ENCODE data around the gene BTNL2. TPM values are rescaled to one million over a fixed set of nuclear protein-coding genes. Genes with fewer than 3 reads are reported as not detected.

BTNL2 gene
- total and polyA plus RNA-seq, 2 donors (not counting 3 experiments of a cell fraction or from before 2014, with no cell fraction given): not detected

DNA sequence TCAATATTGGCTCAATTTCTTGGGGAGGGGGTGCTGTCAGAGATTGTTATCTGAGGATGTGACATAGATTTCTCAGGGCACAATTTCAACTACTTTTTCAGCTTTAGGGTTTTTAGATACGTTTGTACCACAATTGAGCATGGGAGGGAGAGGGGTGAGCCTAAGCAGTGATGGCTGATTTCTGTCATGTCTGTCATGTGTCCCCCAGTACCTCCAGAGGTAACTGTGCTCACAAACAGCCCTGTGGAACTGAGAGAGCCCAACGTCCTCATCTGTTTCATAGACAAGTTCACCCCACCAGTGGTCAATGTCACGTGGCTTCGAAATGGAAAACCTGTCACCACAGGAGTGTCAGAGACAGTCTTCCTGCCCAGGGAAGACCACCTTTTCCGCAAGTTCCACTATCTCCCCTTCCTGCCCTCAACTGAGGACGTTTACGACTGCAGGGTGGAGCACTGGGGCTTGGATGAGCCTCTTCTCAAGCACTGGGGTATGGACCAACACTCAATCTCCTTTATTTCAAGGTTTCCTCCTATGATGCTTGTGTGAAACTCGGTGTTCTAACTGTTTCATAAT, 36.1 kb upstream of the BTNL2 start:
- H4K20me1 ChIP-seq (replicated peaks; ENCODE audit: control insufficient read depth, extremely low read depth, insufficient read depth, low read length): no peaks in the 10 kb centered on the region

DNA sequence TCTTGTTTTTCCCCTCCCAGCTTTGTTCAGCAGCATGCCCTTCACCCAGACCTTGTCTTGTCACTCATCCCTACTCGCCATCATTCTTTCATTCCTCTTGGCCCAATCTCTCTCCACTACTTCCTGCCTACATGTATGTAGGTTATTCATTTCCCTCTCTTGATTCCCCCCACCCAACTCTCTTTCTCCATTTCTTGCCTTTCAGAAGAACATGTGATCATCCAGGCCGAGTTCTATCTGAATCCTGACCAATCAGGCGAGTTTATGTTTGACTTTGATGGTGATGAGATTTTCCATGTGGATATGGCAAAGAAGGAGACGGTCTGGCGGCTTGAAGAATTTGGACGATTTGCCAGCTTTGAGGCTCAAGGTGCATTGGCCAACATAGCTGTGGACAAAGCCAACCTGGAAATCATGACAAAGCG, 35.3 kb upstream of the BTNL2 start:
- intact Hi-C loops (cut with micrococcal nuclease): no loop called here
- no peak overlapping the region for H3K9ac ChIP-seq (replicated peaks; ENCODE audit: extremely low read depth, insufficient read depth, low read length)
- BruUV-seq (replicated peaks): no TSS peak
- H2AFZ ChIP-seq (ENCODE audit: low read depth, low read length): no peak overlapping the region
- no peak overlapping the region for H3K4me3 ChIP-seq (replicated peaks in 1 of 3; ENCODE audit: insufficient read depth in 1 of 3, low read depth in 1 of 3, low read length in 3 of 3)
- FAIRE-seq (no peak), DNase-seq (ENCODE audit: low read depth, low spot score) (no peak)
- CTCF ChIA-PET: no interaction called here
- dilution Hi-C loops (cut with MboI; ENCODE audit: extremely low pct_ligation_motif_present, low sequenced_read_pairs): no loop called here
- no peaks in the 10 kb centered on the region for H3K4me1 ChIP-seq (ENCODE audit: control insufficient read depth, extremely low read depth, insufficient read depth, low read length)
- POLR2A ChIA-PET: no interaction called here
- no peaks in the 10 kb centered on the region for H4K20me1 ChIP-seq (replicated peaks; ENCODE audit: control insufficient read depth, extremely low read depth, insufficient read depth, low read length)
- H3K9me1 ChIP-seq (replicated peaks; ENCODE audit: control insufficient read depth, extremely low read depth, insufficient read depth, low read length): no peaks in the 10 kb centered on the region
- H3K36me3 ChIP-seq (ENCODE audit: control insufficient read depth in 2 of 2, extremely low read depth in 1 of 2, insufficient read depth in 2 of 2, low read length in 2 of 2): no peaks in the 10 kb centered on the region
- peaks cover 6 to 16% of the 10 kb centered on the region in 2 experiments for H3K27me3 ChIP-seq (ENCODE audit: control insufficient read depth in 2 of 2, insufficient read depth in 2 of 2, low read length in 2 of 2)
- no peaks in the 10 kb centered on the region for H3K79me2 ChIP-seq (ENCODE audit: control insufficient read depth, insufficient read depth, low read length)
- H3K4me2 ChIP-seq (ENCODE audit: insufficient read depth, low read length): no peak overlapping the region
- no peak overlapping the region for H3K27ac ChIP-seq (ENCODE audit: insufficient read depth, low read depth, low read length)
- TF ChIP-seq FOS (IDR thresholded peaks at IDR 0.05; ENCODE audit: borderline replicate concordance, insufficient read depth, low read length) (no peak), GATA2 (IDR thresholded peaks at IDR 0.05; ENCODE audit: insufficient read depth, insufficient read length, low read depth, low read length) (no peak), EZH2 (IDR thresholded peaks at IDR 0.05; ENCODE audit: borderline replicate concordance, low read depth, low read length, severe bottlenecking) (no peak), POLR2AphosphoS5 (IDR thresholded peaks at IDR 0.05; ENCODE audit: insufficient read depth, low read depth, low read length) (no peak), MYC (IDR thresholded peaks at IDR 0.05; ENCODE audit: low read depth, low read length) (no peak), POLR2A (IDR thresholded peaks at IDR 0.05; ENCODE audit: low read depth, low read length) (no peak), JUN (IDR thresholded peaks at IDR 0.05; ENCODE audit: borderline replicate concordance, insufficient read depth, insufficient read length, low read depth) (no peak)
- TF ChIP-seq, protein P1, sequence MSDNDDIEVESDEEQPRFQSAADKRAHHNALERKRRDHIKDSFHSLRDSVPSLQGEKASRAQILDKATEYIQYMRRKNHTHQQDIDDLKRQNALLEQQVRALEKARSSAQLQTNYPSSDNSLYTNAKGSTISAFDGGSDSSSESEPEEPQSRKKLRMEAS (IDR thresholded peaks at IDR 0.05; ENCODE audit: insufficient read depth, insufficient read length): no peak
- TF ChIP-seq, protein P2, sequence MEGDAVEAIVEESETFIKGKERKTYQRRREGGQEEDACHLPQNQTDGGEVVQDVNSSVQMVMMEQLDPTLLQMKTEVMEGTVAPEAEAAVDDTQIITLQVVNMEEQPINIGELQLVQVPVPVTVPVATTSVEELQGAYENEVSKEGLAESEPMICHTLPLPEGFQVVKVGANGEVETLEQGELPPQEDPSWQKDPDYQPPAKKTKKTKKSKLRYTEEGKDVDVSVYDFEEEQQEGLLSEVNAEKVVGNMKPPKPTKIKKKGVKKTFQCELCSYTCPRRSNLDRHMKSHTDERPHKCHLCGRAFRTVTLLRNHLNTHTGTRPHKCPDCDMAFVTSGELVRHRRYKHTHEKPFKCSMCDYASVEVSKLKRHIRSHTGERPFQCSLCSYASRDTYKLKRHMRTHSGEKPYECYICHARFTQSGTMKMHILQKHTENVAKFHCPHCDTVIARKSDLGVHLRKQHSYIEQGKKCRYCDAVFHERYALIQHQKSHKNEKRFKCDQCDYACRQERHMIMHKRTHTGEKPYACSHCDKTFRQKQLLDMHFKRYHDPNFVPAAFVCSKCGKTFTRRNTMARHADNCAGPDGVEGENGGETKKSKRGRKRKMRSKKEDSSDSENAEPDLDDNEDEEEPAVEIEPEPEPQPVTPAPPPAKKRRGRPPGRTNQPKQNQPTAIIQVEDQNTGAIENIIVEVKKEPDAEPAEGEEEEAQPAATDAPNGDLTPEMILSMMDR (IDR thresholded peaks at IDR 0.05; ENCODE audit: extremely low read depth in 1 of 2, insufficient read depth in 1 of 2, low read depth in 1 of 2, low read length in 2 of 2): no peak
- no peaks in the 10 kb centered on the region for H3K9me3 ChIP-seq (replicated peaks; ENCODE audit: control insufficient read depth, insufficient read depth, low read length)

More for the DNA sequence above, 36.1 kb upstream of the BTNL2 start:
- ChIA-PET CTCF (no interaction called here), POLR2A (no interaction called here)
- TF ChIP-seq POLR2AphosphoS5 (IDR thresholded peaks at IDR 0.05; ENCODE audit: insufficient read depth, low read depth, low read length) (no peak), GATA2 (IDR thresholded peaks at IDR 0.05; ENCODE audit: insufficient read depth, insufficient read length, low read depth, low read length) (no peak)
- Histone ChIP-seq H3K79me2 (ENCODE audit: control insufficient read depth, insufficient read depth, low read length) (no peaks in the 10 kb centered on the region), H3K27me3 (ENCODE audit: control insufficient read depth in 2 of 2, insufficient read depth in 2 of 2, low read length in 2 of 2) (peaks cover 6 to 16% of the 10 kb centered on the region in 2 experiments), H3K4me3 (replicated peaks in 1 of 3; ENCODE audit: insufficient read depth in 1 of 3, low read depth in 1 of 3, low read length in 3 of 3) (no peak overlapping the region), H3K4me1 (ENCODE audit: control insufficient read depth, extremely low read depth, insufficient read depth, low read length) (no peaks in the 10 kb centered on the region), H3K9me3 (replicated peaks; ENCODE audit: control insufficient read depth, insufficient read depth, low read length) (no peaks in the 10 kb centered on the region), H3K9me1 (replicated peaks; ENCODE audit: control insufficient read depth, extremely low read depth, insufficient read depth, low read length) (no peaks in the 10 kb centered on the region), H2AFZ (ENCODE audit: low read depth, low read length) (no peak overlapping the region), H3K36me3 (ENCODE audit: control insufficient read depth in 2 of 2, extremely low read depth in 1 of 2, insufficient read depth in 2 of 2, low read length in 2 of 2) (no peaks in the 10 kb centered on the region), H3K9ac (replicated peaks; ENCODE audit: extremely low read depth, insufficient read depth, low read length) (no peak overlapping the region), H3K4me2 (ENCODE audit: insufficient read depth, low read length) (no peak overlapping the region), H3K27ac (ENCODE audit: insufficient read depth, low read depth, low read length) (no peak overlapping the region)
- intact Hi-C loops (cut with micrococcal nuclease) (no loop called here), dilution Hi-C loops (cut with MboI; ENCODE audit: extremely low pct_ligation_motif_present, low sequenced_read_pairs) (no loop called here)
- DNase-seq (ENCODE audit: low read depth, low spot score): no peak
- BruUV-seq (replicated peaks): no TSS peak
- FAIRE-seq: no peak
